ENCODE measurements around the gene SRP14. TPM values are rescaled to one million over a fixed set of nuclear protein-coding genes. Genes with fewer than 3 reads are reported as not detected.

SRP14 gene
- total RNA-seq, 1 experiment from 2014 or later, result 200 TPM

- no peak overlapping the region for H2AK5ac ChIP-seq (ENCODE audit: insufficient read length, low read length)
- H3K23me2 ChIP-seq (ENCODE audit: insufficient read length, low read depth, low read length, poor library complexity, severe bottlenecking), result no peaks in the 10 kb centered on the region
- H4K91ac ChIP-seq (ENCODE audit: insufficient read length, low read depth, low read length), result no peak overlapping the region
- no peaks in the 10 kb centered on the region for H3K27me3 ChIP-seq (ENCODE audit: insufficient read depth, low read length)
- H4K20me1 ChIP-seq (ENCODE audit: control insufficient read depth, insufficient read depth, insufficient read length), result peaks cover 3% of the 10 kb centered on the region
- H3K23ac ChIP-seq (ENCODE audit: insufficient read length, low read depth, low read length), result no peak overlapping the region
- H2BK5ac ChIP-seq (ENCODE audit: insufficient read length, low read length), result no peak overlapping the region
- H3K14ac ChIP-seq (ENCODE audit: insufficient read depth, low read length), result no peak overlapping the region
- no peak overlapping the region for H2BK12ac ChIP-seq (ENCODE audit: insufficient read length, low read depth, low read length)
- no peaks in the 10 kb centered on the region for H3K79me2 ChIP-seq (ENCODE audit: insufficient read depth, low read length)
- H3K4me1 Mint-ChIP-seq, result peaks cover 3 to 4% of the 10 kb centered on the region in 2 experiments; a peak in 2 of 4 replicates
- no peaks in the 10 kb centered on the region for H3K9me3 Mint-ChIP-seq
- no peak overlapping the region for H4K8ac ChIP-seq (replicated peaks; ENCODE audit: insufficient read length, low read depth, low read length)
- no peak for DNase-seq
- H2BK120ac ChIP-seq (ENCODE audit: low read depth, low read length, poor library complexity, severe bottlenecking), result no peak overlapping the region
- H3K4me2 ChIP-seq (ENCODE audit: insufficient read depth, insufficient read length, low read length), result no peak overlapping the region
- H3T11ph ChIP-seq (ENCODE audit: low read length), result no peak overlapping the region
- no peak overlapping the region for H3K4me3 Mint-ChIP-seq
- no peak overlapping the region for H3K4ac ChIP-seq (ENCODE audit: low read depth, low read length)
- H2BK20ac ChIP-seq (ENCODE audit: low read depth, low read length, poor library complexity, severe bottlenecking), result no peak overlapping the region
- H3K4me1 ChIP-seq (ENCODE audit: insufficient read depth, low read length), result no peaks in the 10 kb centered on the region
- H4K5ac ChIP-seq (ENCODE audit: insufficient read length, low read depth, low read length), result no peak overlapping the region
- TF ChIP-seq CTCF (conservative IDR thresholded peaks at IDR 0.05), result no peak
- no peaks in the 10 kb centered on the region for H3K27me3 Mint-ChIP-seq (ENCODE audit: low read depth)
- WGBS (ENCODE audit: extremely low coverage, insufficient read length, low lambda C conversion rate), result no CpG with 5 or more reads among the region's 6 CpGs
- H3K56ac ChIP-seq (ENCODE audit: insufficient read length, low read depth, low read length), result no peak overlapping the region
- no peak overlapping the region for H3K9ac ChIP-seq (ENCODE audit: extremely low read depth, insufficient read length, low read length)
- H3K18ac ChIP-seq (ENCODE audit: insufficient read length, low read depth, low read length), result no peak overlapping the region
- H3K27ac ChIP-seq (ENCODE audit: insufficient read length, low read depth, low read length), result no peak overlapping the region
- no peak overlapping the region for H2AFZ ChIP-seq (ENCODE audit: low read length)
- H3K79me1 ChIP-seq (ENCODE audit: insufficient read depth, low read depth, low read length, poor library complexity, severe bottlenecking), result no peaks in the 10 kb centered on the region
- no peak overlapping the region for H2BK15ac ChIP-seq (ENCODE audit: low read depth, low read length)
- H3K27ac Mint-ChIP-seq, result peak overlapping the region in 1 of 3 experiments; percentile 43; a peak in 1 of 7 replicates
- no peaks in the 10 kb centered on the region for H3K9me3 ChIP-seq (ENCODE audit: control insufficient read depth, low read depth, low read length)
- peaks cover 33 to 75% (median 67%) of the 10 kb centered on the region in 3 experiments; a peak in 6 of 7 replicates for H3K36me3 Mint-ChIP-seq (ENCODE audit: insufficient read depth in 1 of 3, low read depth in 3 of 3)
Observed at GRCh38 chr15:39998511-39999077, 40.4 kb downstream of the SRP14 start.
